Endothelial cell of umbilical vein (primary cell): Measurements from ENCODE around the gene ZBTB20. TPM values are rescaled to one million over a fixed set of nuclear protein-coding genes. Genes with fewer than 3 reads are reported as not detected.

Experiments used
- BruUV-seq: library from RNA; stranded (reverse); fragments of 400-500 nt; replicated peaks from 2 replicates; lab custom pipeline; 2021; lab: Mats Ljungman, UMichigan
- CTCF ChIA-PET: fragments of 300-600, 350-600 bp; sonication (Branson Sonifier 250); formaldehyde crosslinking; loops from one replicate; lab custom pipeline; 2021; ENCODE audit warnings: antibody characterized with exemption, inconsistent platforms; lab: Charles Lee
- POLR2A ChIA-PET: fragments of 300-600, 350-600 bp; sonication (Branson Sonifier 250); formaldehyde crosslinking; loops from one replicate; lab custom pipeline; 2021; ENCODE audit warnings: antibody characterized with exemption, inconsistent platforms; lab: Charles Lee
- DNase-seq: peaks from one replicate; pipeline ENCODE4 v3.0.0-alpha.2; 2011; ENCODE audit warnings: low read depth, low spot score
- FAIRE-seq: peaks from 2 replicates; lab custom pipeline; 2011; peaks lifted over from hg19 to GRCh38; lab: Jason Lieb, UNC
- H2AFZ ChIP-seq: 2 replicates; pipeline ENCODE4 v1.6.0; 2012; ENCODE audit warnings: low read depth, low read length, control low read depth, inconsistent platforms
- H3K27ac ChIP-seq: 2 replicates; pipeline ENCODE4 v1.5.1; 2011; ENCODE audit warnings: low read depth, mild to moderate bottlenecking, control low read depth, low read length, moderate library complexity; ENCODE audit not compliant: insufficient read depth
- H3K27me3 ChIP-seq, 2 experiments: 2 replicates each; pipeline versions ENCODE4 v1.6.0 to v1.6.1; 2011; ENCODE audit warnings: low read length in 2 of 2, mixed read lengths in 1 of 2; ENCODE audit not compliant: control insufficient read depth in 2 of 2, insufficient read depth in 2 of 2
- H3K36me3 ChIP-seq, 2 experiments: 2 replicates in 1 of 2; 3 replicates in 1 of 2; pipeline ENCODE4 v1.5.1; 2011; ENCODE audit warnings: low read length in 2 of 2, mild to moderate bottlenecking in 1 of 2, moderate library complexity in 1 of 2; ENCODE audit not compliant: control insufficient read depth in 2 of 2, insufficient read depth in 2 of 2; ENCODE audit errors: extremely low read depth in 1 of 2
- H3K4me1 ChIP-seq: 3 replicates; pipeline ENCODE4 v1.5.1; 2011; ENCODE audit warnings: mild to moderate bottlenecking, low read length; ENCODE audit not compliant: control insufficient read depth, insufficient read depth; ENCODE audit errors: extremely low read depth
- H3K4me2 ChIP-seq: 2 replicates; pipeline ENCODE4 v1.6.1; 2011; ENCODE audit warnings: low read length, control low read depth, mixed read lengths; ENCODE audit not compliant: insufficient read depth
- H3K4me3 ChIP-seq, 3 experiments: fragments of 200-600 bp in 1 of 3; sonication (generic), shearing (Covaris generic) in 1 of 3; replicated peaks in 1 of 3; 2 replicates each; pipeline ENCODE4 v1.5.1; 2011 to 2016; ENCODE audit warnings: control low read depth in 3 of 3, low read length in 3 of 3, mild to moderate bottlenecking in 2 of 3, inconsistent platforms in 1 of 3, low read depth in 1 of 3, moderate library complexity in 1 of 3; ENCODE audit not compliant: insufficient read depth in 1 of 3
- H3K79me2 ChIP-seq: 2 replicates; pipeline ENCODE4 v1.6.0; 2012; ENCODE audit warnings: low read length, inconsistent platforms; ENCODE audit not compliant: control insufficient read depth, insufficient read depth
- H3K9ac ChIP-seq: replicated peaks from 2 replicates; pipeline ENCODE3; 2011; ENCODE audit warnings: low read length, control low read depth; ENCODE audit not compliant: insufficient read depth; ENCODE audit errors: extremely low read depth
- H3K9me1 ChIP-seq: replicated peaks from 3 replicates; pipeline ENCODE4 v1.6.0; 2011; ENCODE audit warnings: mild to moderate bottlenecking, low read length; ENCODE audit not compliant: control insufficient read depth, insufficient read depth; ENCODE audit errors: extremely low read depth
- H3K9me3 ChIP-seq: replicated peaks from 2 replicates; pipeline ENCODE4 v1.5.1; 2012; ENCODE audit warnings: low read length, inconsistent platforms; ENCODE audit not compliant: control insufficient read depth, insufficient read depth
- H4K20me1 ChIP-seq: replicated peaks from 2 replicates; pipeline ENCODE3; 2011; ENCODE audit warnings: mild to moderate bottlenecking, low read length; ENCODE audit not compliant: control insufficient read depth, insufficient read depth; ENCODE audit errors: extremely low read depth
- EZH2 ChIP-seq: IDR thresholded peaks from 2 replicates; pipeline ENCODE4 v1.6.1; 2012; ENCODE audit warnings: borderline replicate concordance, low read depth, mild to moderate bottlenecking, moderate library complexity, low read length, inconsistent platforms; ENCODE audit not compliant: severe bottlenecking
- FOS ChIP-seq: IDR thresholded peaks from 2 replicates; pipeline ENCODE4 v1.6.1; 2011; ENCODE audit warnings: mild to moderate bottlenecking, low read length, moderate library complexity, borderline replicate concordance; ENCODE audit not compliant: insufficient read depth
- GATA2 ChIP-seq: IDR thresholded peaks from 2 replicates; pipeline ENCODE4 v1.7.0; 2011; ENCODE audit warnings: low read depth, mild to moderate bottlenecking, moderate library complexity, mixed read lengths, low read length; ENCODE audit not compliant: insufficient read length, insufficient read depth
- JUN ChIP-seq: IDR thresholded peaks from 2 replicates; pipeline ENCODE4 v1.6.1; 2011; ENCODE audit warnings: borderline replicate concordance, low read depth; ENCODE audit not compliant: insufficient read length, insufficient read depth
- MYC ChIP-seq: IDR thresholded peaks from one replicate; pipeline ENCODE4 v1.6.1; 2011; ENCODE audit warnings: mild to moderate bottlenecking, low read depth, low read length
- POLR2AphosphoS5 ChIP-seq: IDR thresholded peaks from 2 replicates; pipeline ENCODE4 v1.6.1; 2012; ENCODE audit warnings: low read depth, mild to moderate bottlenecking, control low read depth, low read length, moderate library complexity; ENCODE audit not compliant: insufficient read depth
- dilution Hi-C: fragments of 300-500 bp; cut with MboI; formaldehyde crosslinking; loops from one replicate; pipeline ENCODE4 v1.15.0; 2019; ENCODE audit warnings: low sequenced_read_pairs; ENCODE audit not compliant: extremely low pct_ligation_motif_present
- intact Hi-C: fragments of 100-400 bp; cut with micrococcal nuclease; formaldehyde crosslinking; loops from one replicate; pipeline ENCODE4 v1.10.0; 2022
- polyA plus RNA-seq, 4 experiments: library from polyadenylated mRNA; depleted of rRNA in 3 of 4; stranded (reverse) in 3 of 4; unstranded in 1 of 4; fragments of >200 nt; gene quantifications; 2 replicates each; pipeline versions ENCODE4 v1.2.1 to v1.2.3, GENCODE V29; 2011 to 2012; ENCODE audit warnings: missing spikeins in 1 of 4
- total RNA-seq: library from RNA; stranded (reverse); gene quantifications from 2 replicates; pipeline ENCODE4 v1.2.3, GENCODE V29; 2021
- TF ChIP-seq, protein P1 (sequence below): IDR thresholded peaks from 2 replicates; pipeline ENCODE4 v1.6.1; 2011; ENCODE audit not compliant: insufficient read depth, insufficient read length

Gene ZBTB20
- total and polyA plus RNA-seq, 2 donors (not counting 3 experiments of a cell fraction or from before 2014, with no cell fraction given): 2.1 to 20.5 TPM

DNA sequence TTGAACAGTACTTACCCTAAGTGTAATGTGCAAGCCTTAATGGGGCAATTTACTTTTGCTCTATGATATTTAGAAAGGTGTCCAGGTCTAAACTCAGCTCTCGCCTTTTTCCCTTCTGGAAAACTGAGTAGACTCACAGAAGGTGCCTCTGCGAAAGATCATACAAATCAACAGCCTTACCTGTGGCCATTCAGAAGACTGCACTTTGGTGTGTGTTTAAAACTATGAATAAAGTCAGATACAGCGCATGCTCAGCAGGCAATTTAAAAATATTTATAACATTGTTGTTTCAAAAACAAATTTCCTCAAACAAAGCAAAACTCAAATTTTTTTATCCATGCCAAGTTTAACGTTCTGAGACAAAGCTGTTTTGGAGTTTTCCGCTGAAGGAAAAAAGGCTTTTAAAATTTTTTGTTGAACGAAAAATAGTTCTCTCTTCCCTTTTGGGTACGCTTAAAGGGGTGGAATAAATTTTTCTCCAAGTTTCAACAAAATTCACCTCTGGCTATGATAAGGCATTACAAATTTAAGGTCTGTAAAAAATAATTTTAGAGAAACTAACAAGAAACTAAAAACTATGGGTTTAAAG is 697.0 kb downstream of the ZBTB20 start:
- Histone ChIP-seq H3K4me1 (peaks cover 9% of the 10 kb centered on the region), H3K9ac (no peak overlapping the region), H3K27ac (no peak overlapping the region), H3K36me3 (no peaks in the 10 kb centered on the region), H3K4me2 (no peak overlapping the region), H3K4me3 (no peak overlapping the region), H3K9me3 (no peaks in the 10 kb centered on the region), H2AFZ (no peak overlapping the region), H3K27me3 (no peaks in the 10 kb centered on the region), H3K9me1 (no peaks in the 10 kb centered on the region), H3K79me2 (no peaks in the 10 kb centered on the region), H4K20me1 (no peaks in the 10 kb centered on the region)
- TF ChIP-seq POLR2AphosphoS5 (no peak), EZH2 (no peak), JUN (no peak), MYC (no peak), GATA2 (no peak), FOS (no peak)
- TF ChIP-seq, protein P1, sequence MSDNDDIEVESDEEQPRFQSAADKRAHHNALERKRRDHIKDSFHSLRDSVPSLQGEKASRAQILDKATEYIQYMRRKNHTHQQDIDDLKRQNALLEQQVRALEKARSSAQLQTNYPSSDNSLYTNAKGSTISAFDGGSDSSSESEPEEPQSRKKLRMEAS: no peak
- no peak for DNase-seq
- dilution Hi-C loops: no loop called here
- intact Hi-C loops: no loop called here
- ChIA-PET CTCF (interaction anchor here (0.9 to 1.7 kb wide), 4 partner anchors 8 to 66 kb away, joined by 3 to 5 read pairs (median 4); no protein-coding TSS in a partner anchor), POLR2A (no interaction called here)
- no peak for FAIRE-seq
- no TSS peak for BruUV-seq
